Measurements from ENCODE around the gene ROS1. TPM values are rescaled to one million over a fixed set of nuclear protein-coding genes. Genes with fewer than 3 reads are reported as not detected.

ROS1 gene
- total RNA-seq, 4 donors from 2014 or later = under 0.01 to 0.06 TPM; not detected in 2

- Histone ChIP-seq H3K36me3 (no peaks in the 10 kb centered on the region), H3K27me3 (no peaks in the 10 kb centered on the region), H3K9me3 (no peaks in the 10 kb centered on the region), H3K4me1 (no peaks in the 10 kb centered on the region), H3K4me3 (no peak overlapping the region), H3K27ac (replicated peaks in 1 of 4) (no peak overlapping the region)
- TF ChIP-seq, protein P1, sequence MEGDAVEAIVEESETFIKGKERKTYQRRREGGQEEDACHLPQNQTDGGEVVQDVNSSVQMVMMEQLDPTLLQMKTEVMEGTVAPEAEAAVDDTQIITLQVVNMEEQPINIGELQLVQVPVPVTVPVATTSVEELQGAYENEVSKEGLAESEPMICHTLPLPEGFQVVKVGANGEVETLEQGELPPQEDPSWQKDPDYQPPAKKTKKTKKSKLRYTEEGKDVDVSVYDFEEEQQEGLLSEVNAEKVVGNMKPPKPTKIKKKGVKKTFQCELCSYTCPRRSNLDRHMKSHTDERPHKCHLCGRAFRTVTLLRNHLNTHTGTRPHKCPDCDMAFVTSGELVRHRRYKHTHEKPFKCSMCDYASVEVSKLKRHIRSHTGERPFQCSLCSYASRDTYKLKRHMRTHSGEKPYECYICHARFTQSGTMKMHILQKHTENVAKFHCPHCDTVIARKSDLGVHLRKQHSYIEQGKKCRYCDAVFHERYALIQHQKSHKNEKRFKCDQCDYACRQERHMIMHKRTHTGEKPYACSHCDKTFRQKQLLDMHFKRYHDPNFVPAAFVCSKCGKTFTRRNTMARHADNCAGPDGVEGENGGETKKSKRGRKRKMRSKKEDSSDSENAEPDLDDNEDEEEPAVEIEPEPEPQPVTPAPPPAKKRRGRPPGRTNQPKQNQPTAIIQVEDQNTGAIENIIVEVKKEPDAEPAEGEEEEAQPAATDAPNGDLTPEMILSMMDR (IDR thresholded peaks at IDR 0.05) = peak in 1 of 3 experiments; percentile 6
- TF ChIP-seq POLR2A (IDR thresholded peaks at IDR 0.05; ENCODE audit: low read depth) = no peak
- no peak for TF ChIP-seq EP300 (IDR thresholded peaks at IDR 0.05)
- intact Hi-C loops (cut with DNase I) = no loop called here
- WGBS = 78% methylated on average over 3 of the region's 3 CpGs
- DNase-seq (ENCODE audit: extremely low spot score) = no peak
These were observed 73.2 kb downstream of the ROS1 start for GRCh38 chr6:117352466-117353081.

DNA sequence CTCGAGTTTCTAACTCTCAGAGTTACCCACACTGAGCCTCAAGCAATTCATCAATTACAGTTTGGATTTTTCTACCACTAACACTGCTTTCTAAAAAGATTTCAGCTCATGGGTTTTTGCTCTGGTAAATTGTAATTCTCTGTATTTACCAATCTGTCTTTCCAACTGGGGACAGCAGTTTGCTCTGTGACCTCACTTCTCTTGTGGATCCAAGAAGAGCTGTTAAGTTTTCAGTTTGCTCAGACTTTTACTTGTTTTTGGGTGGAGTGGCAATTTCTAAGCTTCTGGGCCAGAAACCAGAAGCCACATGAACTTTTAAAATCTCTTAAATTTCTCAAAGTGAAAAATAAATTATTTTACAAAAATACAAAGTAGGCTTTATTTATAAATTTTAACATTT is 74.2 kb downstream of the ROS1 start:
- intact Hi-C loops (cut with DNase I) = no loop called here
- DNase-seq (ENCODE audit: extremely low spot score) = no peak
- TF ChIP-seq, protein P1 (IDR thresholded peaks at IDR 0.05) = no peak
- TF ChIP-seq EP300 (IDR thresholded peaks at IDR 0.05) (no peak), POLR2AphosphoS5 (IDR thresholded peaks at IDR 0.05) (no peak), POLR2A (IDR thresholded peaks at IDR 0.05; ENCODE audit: low read depth) (no peak)
- H3K27ac ChIP-seq (replicated peaks in 1 of 4) = no peak overlapping the region
- WGBS = 45% methylated on average over 1 of the region's 1 CpG
- H3K27me3 ChIP-seq = no peaks in the 10 kb centered on the region
- no peak overlapping the region for H3K4me3 ChIP-seq
- no peaks in the 10 kb centered on the region for H3K4me1 ChIP-seq
- H3K9me3 ChIP-seq = no peaks in the 10 kb centered on the region
- no peaks in the 10 kb centered on the region for H3K36me3 ChIP-seq

DNA sequence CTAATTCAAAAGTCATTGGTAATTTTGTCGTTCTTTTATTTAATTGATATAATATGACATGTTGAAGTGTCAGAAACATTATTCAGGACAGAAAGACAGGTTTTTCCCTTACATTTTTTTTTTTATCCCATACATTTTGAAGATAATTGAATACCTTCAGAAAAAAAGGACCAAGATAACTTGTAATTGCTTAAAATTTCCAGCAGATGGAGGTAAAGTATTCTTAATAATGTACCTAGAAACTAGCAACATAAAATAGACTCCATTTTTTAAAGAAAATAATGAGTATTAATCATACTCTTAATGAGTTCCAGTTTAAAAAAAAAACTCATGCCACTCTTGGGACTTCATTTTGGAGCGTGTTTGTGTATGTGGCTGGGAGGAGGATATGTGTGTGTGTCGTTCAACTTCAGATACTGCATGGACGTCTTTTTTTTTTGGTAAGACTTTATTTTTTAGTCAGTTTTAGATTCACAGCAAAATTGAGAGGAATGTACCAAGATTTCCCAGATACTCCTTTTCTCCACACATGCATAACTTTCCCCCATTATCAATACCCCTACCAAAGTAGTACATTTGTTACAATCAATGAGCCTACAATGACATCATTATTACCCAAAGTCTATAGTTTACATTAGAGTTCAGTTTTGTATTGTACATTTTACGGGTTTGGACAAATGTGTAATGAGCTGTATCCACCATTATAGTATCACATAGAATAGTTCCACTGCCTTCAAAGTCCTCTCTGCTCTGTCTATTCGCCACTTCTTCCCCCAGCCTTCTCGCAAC is 79.4 kb downstream of the ROS1 start:
- Histone ChIP-seq H3K4me1 (no peaks in the 10 kb centered on the region), H3K9me3 (no peaks in the 10 kb centered on the region), H3K36me3 (no peaks in the 10 kb centered on the region), H3K4me3 (no peak overlapping the region), H3K27ac (replicated peaks in 1 of 4) (no peak overlapping the region), H3K27me3 (peaks cover 0 to 11% (median 0%) of the 10 kb centered on the region in 4 donors)
- DNase-seq (ENCODE audit: extremely low spot score) = no peak
- intact Hi-C loops (cut with DNase I) = loop anchor here (5.0 to 10.0 kb wide), 3 partner anchors 98 to 261 kb away; no protein-coding TSS in a partner anchor
- TF ChIP-seq, protein P1 (IDR thresholded peaks at IDR 0.05) = peak; percentile 20 to 54 (median 51)
- no peak for TF ChIP-seq EP300 (IDR thresholded peaks at IDR 0.05)
- WGBS = 43% methylated on average over 7 of the region's 7 CpGs

DNA sequence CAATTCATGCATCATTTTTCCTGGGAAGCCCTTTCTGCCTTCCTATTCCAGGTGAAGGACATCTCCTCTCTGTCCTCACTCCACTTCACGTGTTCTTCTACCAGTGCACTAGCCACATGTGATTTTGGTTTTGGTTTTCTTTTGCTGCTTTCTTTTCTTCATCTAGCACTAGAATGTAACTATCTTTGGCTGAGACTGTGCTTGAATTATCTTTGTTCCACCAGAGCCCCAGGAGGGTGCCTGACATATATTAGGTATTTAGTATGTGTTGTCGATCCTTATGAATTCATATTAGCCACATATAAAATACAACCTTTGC is 80.5 kb downstream of the ROS1 start:
- Histone ChIP-seq H3K27ac (replicated peaks in 1 of 4) (no peak overlapping the region), H3K9me3 (no peaks in the 10 kb centered on the region), H3K27me3 (peaks cover 0 to 11% (median 0%) of the 10 kb centered on the region in 4 donors), H3K4me3 (no peak overlapping the region), H3K36me3 (no peaks in the 10 kb centered on the region), H3K4me1 (no peaks in the 10 kb centered on the region)
- 78% methylated on average over 2 of the region's 2 CpGs for WGBS
- TF ChIP-seq POLR2A (IDR thresholded peaks at IDR 0.05; ENCODE audit: low read depth) (no peak), EP300 (IDR thresholded peaks at IDR 0.05) (no peak), POLR2AphosphoS5 (IDR thresholded peaks at IDR 0.05) (no peak)
- TF ChIP-seq, protein P1 (IDR thresholded peaks at IDR 0.05) = no peak
- no peak for DNase-seq (ENCODE audit: extremely low spot score)
- intact Hi-C loops (cut with DNase I) = loop anchor here (5.0 to 10.0 kb wide), 3 partner anchors 100 to 262 kb away; no protein-coding TSS in a partner anchor
